Right lobe of liver (tissue), 4 donors: ENCODE measurements around the gene SPATA6.

Source experiments
- CTCF ChIP-seq, 4 donors: fragments of 200-600 bp in 3 of 4; fragments of 450-650 bp in 1 of 4; IDR thresholded peaks; one replicate each; pipeline versions ENCODE4 v1.5.1 to v1.8.0; 2016 to 2022; ENCODE audit warnings: antibody characterized with exemption in 4 of 4, mild to moderate bottlenecking in 2 of 4
- POLR2A ChIP-seq: fragments of 450-650 bp; IDR thresholded peaks from one replicate; pipeline ENCODE4 v1.6.1; 2017; ENCODE audit warnings: antibody characterized with exemption, mild to moderate bottlenecking
- donor health status: DM: no; HTN: no; CAD: no.
- donor health status: DM: no; HTN: no; CAD: no.
- donor health status: DM: no; HTN: yes; CAD: no.

GRCh38 chr1:48405400-48405799, 66.6 kb downstream of the SPATA6 start:
- no peak for TF ChIP-seq CTCF (IDR thresholded peaks at IDR 0.05)
- no peak for TF ChIP-seq POLR2A
